Peyer's patch (tissue), 4 donors: ENCODE measurements around the gene TST.

ENCODE experiments used
- CTCF ChIP-seq, 6 experiments: fragments of 450-650 bp in 4 of 6; fragments of 200-600 bp in 2 of 6; sonication (generic) in 1 of 6; IDR thresholded peaks; one replicate each; pipeline ENCODE4 v1.5.1; 2017 to 2019; ENCODE audit warnings: antibody characterized with exemption in 6 of 6, mild to moderate bottlenecking in 3 of 6, moderate library complexity in 1 of 6
- POLR2A ChIP-seq, 2 donors: fragments of 450-650 bp; IDR thresholded peaks; one replicate each; pipeline ENCODE4 v1.5.1; 2017; ENCODE audit warnings: antibody characterized with exemption in 2 of 2, mild to moderate bottlenecking in 2 of 2, moderate library complexity in 2 of 2

GRCh38 chr22:36963302-36963701 is 55.9 kb downstream of the TST start:
- TF ChIP-seq CTCF (IDR thresholded peaks at IDR 0.05) = no peak
- no peak for TF ChIP-seq POLR2A (IDR thresholded peaks at IDR 0.05)
